ENCODE results near the gene EPGN.

The EPGN gene, protein sequence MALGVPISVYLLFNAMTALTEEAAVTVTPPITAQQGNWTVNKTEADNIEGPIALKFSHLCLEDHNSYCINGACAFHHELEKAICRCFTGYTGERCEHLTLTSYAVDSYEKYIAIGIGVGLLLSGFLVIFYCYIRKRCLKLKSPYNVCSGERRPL

GRCh38 chr4:74308215-74308614 is at the start of gene EPGN:
Gene EPGN, plus strand, starts transcription at chr4:74308470. Its CDS starts 64 bp downstream, at chr4:74308534.
- DNase-seq (ENCODE audit: low spot score), result no peak

DNA sequence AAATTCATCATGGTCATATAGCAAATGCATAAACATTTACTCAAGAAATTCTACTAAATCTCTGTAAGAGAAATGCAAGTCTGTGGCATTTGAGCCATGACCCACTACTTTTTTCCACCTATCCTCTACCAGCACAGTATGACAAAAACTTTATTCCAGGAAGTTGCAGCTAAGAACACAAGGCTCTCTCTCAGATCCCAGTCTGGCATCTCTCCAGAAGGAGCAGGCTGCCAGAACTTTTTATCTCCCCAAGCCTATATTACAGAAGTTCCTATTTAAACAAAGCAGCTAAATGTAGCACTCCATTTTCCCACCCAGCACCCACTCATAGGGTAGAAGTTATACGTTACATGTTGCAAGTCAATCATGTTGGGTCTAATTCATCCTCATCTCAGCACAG is 49.3 kb upstream of the EPGN start:
- DNase-seq (ENCODE audit: low spot score), result no peak

DNA sequence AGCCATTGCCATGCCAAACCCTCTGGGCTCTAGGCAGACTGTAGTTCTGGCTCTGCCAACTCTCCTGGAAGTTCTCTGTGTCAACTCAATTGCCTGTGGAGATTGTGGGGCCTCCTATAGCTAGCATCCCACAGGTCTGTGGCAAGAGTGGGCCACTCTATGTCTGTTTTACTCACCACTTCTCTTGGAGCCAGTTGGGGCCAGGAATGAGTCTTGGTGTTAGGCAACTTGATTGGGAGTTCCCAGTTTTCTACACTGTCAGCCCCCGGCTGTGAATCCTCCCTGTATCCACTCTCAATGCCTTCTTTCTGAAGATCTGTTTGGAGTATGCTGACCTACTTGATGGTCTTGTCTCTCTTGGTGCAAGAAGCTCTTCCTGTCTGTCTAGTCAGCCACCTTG is 48.2 kb upstream of the EPGN start:
- DNase-seq (ENCODE audit: low spot score), result no peak

DNA sequence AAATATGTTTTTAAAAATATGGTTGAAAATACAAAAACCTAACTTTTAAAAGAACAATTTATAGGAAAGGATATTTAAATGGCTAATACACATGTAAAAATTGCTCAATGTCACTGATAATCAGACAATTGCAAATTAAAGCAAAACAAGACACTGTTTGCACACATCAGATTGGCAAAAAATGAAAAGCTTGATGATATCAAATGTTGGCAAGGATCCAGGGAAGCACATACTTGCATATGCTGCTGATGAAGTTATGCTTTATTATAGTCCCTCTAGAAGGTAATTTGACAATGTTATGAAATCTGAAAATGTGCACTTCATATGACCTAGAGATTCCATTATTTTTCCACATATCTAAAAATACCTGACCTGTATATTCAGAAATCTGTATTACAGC is 45.7 kb upstream of the EPGN start:
- no peak for DNase-seq (ENCODE audit: low spot score)

DNA sequence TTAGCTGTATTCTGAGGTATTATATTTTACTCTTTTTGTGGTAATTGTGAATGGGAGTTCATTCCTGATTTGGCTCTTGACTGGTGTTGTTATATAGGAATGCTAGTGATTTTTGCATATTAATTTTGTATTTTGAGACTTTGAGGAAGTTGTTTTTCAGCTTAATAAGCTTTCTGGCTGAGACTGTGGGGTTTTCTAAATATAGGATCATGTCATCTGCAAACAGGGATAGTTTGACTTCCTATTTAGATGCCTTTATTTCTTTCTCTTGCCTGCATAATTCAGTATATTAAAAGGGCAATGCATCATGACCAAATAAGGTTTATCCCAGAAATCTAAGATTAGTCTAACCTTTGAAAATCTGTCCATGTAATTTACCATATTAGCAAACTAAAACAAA is 44.7 kb upstream of the EPGN start:
- no peak for DNase-seq (ENCODE audit: low spot score)

DNA sequence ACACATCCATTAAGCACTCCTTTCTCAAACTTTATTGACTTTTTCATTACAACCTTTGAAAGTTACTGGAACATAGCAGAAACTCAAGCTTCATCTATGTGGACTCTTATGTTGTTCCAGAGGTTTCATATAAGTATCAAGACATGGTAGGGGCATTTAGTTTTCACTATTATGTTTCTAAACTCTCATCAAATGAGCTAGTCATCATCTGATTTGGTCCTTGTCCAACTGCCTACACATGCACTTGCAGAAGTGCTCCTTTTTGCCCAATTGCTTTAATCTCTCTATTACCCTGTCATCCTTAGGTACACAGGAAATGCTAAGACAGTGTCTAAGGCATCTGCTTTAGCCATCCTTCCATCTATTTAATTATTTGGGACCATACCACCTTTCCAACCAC is 42.2 kb upstream of the EPGN start:
- no peak for DNase-seq (ENCODE audit: low spot score)

DNA sequence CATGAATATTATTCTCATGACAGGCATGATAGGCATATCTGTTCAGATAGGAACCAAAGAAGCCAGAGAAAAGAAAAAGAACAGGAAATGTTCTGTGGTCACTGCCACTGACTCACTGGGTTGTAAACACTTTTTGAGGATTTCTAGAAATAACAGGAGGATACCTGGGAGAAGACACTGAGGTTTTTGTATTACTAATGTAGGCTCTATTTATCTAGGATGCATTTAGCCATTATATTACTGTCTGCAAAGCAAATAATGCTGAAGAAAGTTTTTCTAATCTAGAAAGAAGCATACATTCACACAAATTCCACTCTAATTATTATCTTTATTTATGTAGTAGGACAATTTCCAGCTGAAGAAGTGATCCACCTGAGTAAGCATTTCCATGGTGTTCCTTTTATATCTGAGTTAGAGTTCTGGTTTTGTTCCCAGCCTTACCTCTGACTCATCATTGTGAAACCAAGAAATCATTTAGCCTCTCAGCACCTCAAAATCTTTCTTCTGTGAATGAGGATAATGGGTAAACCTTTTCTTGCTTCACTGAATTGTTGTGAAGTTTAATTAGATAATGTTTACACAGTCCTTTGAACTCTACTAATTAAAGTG is 40.2 kb upstream of the EPGN start:
- DNase-seq (ENCODE audit: low spot score), result no peak

- no peak for DNase-seq (ENCODE audit: low spot score)
These were observed 39.6 kb upstream of the EPGN start for GRCh38 chr4:74268643-74269042.

GRCh38 chr4:74278490-74278889 is 29.8 kb upstream of the EPGN start:
- DNase-seq (ENCODE audit: low spot score), result no peak

DNA sequence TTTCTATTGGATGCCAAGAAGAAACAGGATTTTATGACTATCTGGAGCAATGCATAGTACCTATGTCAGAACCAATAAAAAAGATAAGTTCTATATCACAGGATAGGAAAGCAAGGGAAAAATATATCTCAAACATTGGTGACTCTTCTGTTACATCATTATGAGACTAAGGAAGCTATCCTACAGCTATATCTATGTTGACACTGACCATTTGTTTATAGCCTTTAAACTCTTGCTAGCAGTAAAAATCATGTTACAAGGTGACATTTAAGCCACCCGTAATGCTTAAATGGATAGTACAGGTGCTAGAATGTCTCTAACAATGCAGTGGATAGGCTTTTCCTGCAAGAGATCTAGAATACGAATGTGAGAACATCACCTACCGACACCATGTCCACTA is 28.6 kb upstream of the EPGN start:
- no peak for DNase-seq (ENCODE audit: low spot score)

DNA sequence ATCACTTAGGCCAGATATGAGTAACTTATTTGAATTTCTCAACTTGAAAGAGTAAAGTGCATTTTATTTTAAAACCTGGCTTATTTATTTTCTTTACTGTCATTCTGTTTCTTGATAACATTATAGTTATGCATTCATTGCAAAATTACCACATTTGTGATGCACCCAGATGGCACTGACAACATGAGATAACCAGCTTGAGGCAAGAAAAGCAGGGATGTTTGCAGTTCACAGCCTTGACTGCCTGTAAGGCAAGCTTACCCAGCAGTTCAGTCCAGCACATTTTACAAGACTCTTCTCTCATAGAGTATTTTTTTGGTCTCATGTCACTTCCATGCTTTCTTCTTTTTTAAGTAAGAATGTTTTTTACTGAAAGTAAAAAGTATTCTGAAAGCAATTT is 25.3 kb upstream of the EPGN start:
- DNase-seq (ENCODE audit: low spot score), result no peak

DNA sequence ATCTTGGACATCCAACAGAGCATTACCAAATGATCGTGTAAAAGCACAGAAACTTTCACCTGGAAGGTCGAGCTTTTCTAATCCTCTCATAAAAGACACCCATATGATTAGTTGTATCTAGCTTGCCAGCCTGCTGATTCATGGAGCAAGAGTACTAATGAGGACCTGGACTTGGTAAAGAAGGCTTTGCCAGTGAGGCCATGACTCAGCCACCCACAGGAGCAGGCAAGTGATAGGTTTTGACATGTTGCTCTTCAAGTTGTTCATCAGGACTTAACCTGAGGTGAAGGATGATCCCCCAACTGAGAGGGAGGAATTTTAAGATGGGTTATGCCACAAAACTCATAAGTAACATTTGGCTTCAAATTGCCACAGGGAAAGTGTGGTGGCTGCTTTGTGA is 24.7 kb upstream of the EPGN start:
- no peak for DNase-seq (ENCODE audit: low spot score)

- DNase-seq (ENCODE audit: low spot score), result no peak
These were observed 24.2 kb upstream of the EPGN start for GRCh38 chr4:74284053-74284452.

DNA sequence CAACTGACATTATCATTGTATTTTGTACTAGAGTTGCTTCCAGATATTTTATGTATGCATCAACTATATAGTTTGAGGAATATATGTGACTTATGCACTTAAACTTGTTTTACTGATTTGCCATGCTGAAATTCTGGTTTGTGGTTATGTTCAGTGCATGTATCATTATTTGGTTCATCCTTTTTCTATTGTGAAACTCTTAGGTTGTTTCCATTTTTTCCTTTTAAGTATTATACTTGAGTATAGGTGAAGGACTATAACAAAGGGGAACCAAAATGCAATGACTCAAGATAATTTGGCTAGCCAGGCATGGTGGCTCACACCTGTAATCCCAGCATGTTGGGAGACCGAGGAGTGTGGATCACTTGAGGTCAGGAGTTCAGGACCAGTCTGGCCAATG is 21.1 kb upstream of the EPGN start:
- DNase-seq (ENCODE audit: low spot score), result no peak

GRCh38 chr4:74287791-74288190 is 20.5 kb upstream of the EPGN start:
- no peak for DNase-seq (ENCODE audit: low spot score)

DNA sequence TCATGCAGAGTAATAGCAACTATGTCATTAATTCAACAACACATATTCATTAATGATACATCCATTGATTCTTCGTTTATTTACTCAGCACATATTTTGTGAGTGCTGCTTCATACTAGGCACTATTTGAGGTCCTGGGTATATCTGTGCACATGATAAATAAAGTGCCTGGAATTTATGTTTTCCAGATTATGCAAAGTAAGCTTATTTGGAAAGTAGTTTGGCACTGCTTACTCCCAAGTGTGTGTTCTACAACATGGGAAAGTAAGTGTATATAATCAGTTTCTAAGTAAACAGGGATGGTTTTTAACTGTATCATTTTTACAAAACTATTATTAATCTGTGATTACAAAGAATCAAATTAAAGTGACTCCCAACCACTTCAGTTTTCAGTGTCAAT is 16.8 kb upstream of the EPGN start:
- no peak for DNase-seq (ENCODE audit: low spot score)

GRCh38 chr4:74292111-74292870 is 16.0 kb upstream of the EPGN start:
- no peak for DNase-seq (ENCODE audit: low spot score)

GRCh38 chr4:74293558-74293957 is 14.7 kb upstream of the EPGN start:
- DNase-seq (ENCODE audit: low spot score), result no peak

DNA sequence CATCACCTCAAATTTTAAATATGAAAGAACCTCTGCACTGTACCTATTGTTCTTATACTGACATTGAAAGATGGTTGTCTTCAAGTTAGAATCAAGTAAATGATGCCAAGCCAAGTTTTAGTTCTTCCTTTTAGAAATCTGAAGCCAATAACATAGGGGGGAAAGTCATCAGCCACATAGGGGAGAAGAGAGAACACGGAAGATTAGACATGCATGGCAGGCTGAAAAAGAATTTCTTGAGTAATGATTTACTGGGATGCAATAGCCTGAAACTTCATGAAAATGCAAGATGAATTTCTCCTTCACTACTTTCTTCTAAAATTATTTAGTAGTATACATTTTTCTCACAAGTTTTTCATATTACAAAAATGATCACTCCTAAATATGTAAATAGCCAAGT is 13.6 kb upstream of the EPGN start:
- DNase-seq (ENCODE audit: low spot score), result no peak

DNA sequence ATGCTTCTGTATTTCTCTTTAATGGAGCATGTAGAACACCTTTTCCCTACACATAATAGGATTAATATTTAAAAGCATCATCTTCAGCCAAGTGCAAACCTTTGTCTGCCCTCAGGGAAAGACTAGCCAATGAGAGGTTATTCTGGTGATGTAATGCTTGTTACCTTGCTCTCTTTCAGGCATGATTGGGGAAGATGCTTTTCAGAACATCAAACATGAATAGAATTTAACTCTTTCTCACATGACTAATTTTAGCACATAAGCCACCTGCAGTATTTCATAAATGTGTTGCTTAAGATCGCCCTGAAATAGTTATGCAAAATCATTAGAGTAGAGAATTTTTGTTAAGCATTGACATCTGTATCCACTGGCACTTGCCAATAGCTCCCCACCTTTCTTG is 10.7 kb upstream of the EPGN start:
- no peak for DNase-seq (ENCODE audit: low spot score)

GRCh38 chr4:74304095-74304625 is 4.1 kb upstream of the EPGN start:
- DNase-seq (ENCODE audit: low spot score), result no peak

DNA sequence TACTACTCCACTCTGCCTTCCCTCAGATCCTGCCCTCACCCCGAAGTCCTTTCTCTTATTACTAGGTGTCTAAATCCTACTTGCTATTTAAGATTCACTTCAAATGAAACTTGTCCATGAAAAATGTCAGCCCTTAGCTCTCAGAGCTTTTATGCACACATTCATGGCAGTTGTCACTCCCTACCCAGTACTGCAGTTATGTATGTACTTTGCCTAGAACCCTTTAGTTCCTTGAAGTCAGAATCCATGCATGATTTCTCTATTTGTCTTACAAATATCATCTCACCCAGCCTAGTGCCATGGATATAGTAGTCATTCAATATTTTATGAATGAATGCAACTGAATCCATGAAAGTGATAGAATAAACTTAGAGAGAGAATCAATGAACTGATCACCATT is 3.3 kb upstream of the EPGN start:
- no peak for DNase-seq (ENCODE audit: low spot score)

DNA sequence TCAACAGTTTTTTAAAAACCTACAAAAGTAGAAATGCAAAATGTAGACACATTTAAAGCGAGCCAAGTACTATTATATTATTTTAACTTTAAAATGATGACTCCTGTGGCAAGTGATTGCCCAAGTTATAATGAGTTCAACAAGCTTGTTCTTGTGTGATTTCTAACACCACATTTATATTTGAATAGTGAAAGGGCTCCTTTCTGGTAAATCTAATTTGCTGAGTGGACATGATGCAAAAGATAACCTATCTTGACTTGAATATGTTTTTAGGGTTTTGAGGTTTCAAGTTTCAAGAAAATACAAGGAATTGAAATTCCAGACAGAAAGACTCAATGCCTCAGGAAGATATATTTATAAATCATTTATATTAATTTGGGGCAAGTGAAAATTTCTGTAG is 1.1 kb upstream of the EPGN start:
- no peak for DNase-seq (ENCODE audit: low spot score)

DNA sequence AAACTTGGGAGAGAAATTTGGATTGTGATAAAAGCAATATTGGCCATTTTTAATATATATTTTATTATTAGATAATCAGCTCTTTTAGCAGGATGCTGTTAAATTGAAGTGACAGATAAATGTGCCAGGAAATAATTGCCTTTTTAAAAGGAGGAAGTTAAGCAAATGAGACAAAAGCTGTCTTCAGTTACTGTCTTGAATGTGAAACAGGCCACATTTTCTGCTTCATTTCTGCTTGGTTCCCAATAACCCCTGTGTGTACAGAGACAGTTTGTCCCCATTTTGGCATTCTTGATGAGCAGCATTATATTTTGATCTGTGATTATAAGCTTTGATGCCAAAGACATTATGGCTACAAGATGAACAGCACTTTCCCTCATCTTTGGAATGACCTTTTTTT is 953 bp downstream of the EPGN start:
- no peak for DNase-seq (ENCODE audit: low spot score)
